Measurements from ENCODE around the gene DNAJB14.

The DNAJB14 gene

DNA sequence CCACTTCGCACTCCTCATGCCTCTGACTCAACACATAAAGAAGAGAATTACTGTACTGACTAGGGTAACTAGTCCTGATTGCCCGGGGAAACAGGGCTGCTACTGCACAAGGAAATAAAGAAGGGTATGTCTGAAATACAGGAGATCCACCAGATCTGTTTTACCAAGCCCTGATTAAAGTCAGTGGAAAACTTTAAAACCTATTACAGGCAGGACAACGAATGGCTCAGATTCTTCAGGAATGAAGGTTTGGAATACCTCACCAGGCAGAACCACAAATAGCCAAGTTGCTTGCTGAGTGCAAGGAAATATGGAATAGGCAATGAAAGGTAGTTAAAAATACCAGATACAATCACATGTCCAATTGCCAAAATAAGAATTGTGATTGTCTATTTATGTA lies 69.5 kb downstream of the DNAJB14 start:
- no peak for DNase-seq (ENCODE audit: low read depth)
- H3K4me3 ChIP-seq (ENCODE audit: low read depth, low read length), result no peak overlapping the region
- TF ChIP-seq, protein P1, sequence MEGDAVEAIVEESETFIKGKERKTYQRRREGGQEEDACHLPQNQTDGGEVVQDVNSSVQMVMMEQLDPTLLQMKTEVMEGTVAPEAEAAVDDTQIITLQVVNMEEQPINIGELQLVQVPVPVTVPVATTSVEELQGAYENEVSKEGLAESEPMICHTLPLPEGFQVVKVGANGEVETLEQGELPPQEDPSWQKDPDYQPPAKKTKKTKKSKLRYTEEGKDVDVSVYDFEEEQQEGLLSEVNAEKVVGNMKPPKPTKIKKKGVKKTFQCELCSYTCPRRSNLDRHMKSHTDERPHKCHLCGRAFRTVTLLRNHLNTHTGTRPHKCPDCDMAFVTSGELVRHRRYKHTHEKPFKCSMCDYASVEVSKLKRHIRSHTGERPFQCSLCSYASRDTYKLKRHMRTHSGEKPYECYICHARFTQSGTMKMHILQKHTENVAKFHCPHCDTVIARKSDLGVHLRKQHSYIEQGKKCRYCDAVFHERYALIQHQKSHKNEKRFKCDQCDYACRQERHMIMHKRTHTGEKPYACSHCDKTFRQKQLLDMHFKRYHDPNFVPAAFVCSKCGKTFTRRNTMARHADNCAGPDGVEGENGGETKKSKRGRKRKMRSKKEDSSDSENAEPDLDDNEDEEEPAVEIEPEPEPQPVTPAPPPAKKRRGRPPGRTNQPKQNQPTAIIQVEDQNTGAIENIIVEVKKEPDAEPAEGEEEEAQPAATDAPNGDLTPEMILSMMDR (IDR thresholded peaks at IDR 0.05; ENCODE audit: control insufficient read depth, extremely low read depth, insufficient read depth), result no peak

DNA sequence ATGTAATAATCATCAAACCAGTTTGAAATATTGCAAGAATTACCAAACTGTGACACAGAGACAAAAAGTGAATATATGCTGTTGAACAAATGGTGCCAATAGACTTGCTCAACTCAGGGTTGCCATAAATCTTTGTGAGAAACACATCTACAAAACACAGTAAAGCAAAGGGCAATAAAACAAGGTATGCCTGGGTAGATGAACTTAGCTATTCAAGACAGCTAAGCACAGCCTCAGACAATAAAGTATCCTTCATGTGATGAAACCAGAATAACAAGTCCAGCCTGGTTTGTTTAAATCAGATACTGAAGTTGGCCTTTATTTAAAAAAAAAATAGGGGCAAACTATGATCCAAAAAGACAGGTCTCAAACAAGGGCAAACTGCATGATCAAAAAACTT lies 71.3 kb downstream of the DNAJB14 start:
- DNase-seq (ENCODE audit: low read depth), result peak; percentile 67
- H3K4me3 ChIP-seq (ENCODE audit: low read depth, low read length), result no peak overlapping the region
- TF ChIP-seq, protein P1 (IDR thresholded peaks at IDR 0.05; ENCODE audit: control insufficient read depth, extremely low read depth, insufficient read depth), result no peak

DNA sequence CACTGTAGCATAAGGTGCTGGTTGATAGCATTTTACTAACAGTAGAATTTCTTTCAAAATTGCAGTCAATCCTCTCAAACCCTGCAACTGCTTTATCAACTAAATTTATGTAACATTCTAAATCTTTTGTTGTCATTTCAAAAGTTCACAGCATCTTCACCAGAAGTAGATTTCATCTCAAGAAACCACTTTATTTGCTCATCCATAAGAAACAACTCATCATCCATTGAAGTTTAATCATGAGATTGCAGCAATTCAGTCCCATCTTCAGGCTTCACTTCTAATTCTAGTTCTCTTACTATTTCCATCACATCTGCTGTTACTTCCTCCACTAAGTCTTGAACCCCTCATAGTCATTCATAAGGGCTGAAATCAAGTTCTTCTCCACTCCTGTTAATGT lies 73.8 kb downstream of the DNAJB14 start:
- DNase-seq (ENCODE audit: low read depth), result no peak
- TF ChIP-seq, protein P1 (IDR thresholded peaks at IDR 0.05; ENCODE audit: control insufficient read depth, extremely low read depth, insufficient read depth), result no peak
- H3K4me3 ChIP-seq (ENCODE audit: low read depth, low read length), result no peak overlapping the region

DNA sequence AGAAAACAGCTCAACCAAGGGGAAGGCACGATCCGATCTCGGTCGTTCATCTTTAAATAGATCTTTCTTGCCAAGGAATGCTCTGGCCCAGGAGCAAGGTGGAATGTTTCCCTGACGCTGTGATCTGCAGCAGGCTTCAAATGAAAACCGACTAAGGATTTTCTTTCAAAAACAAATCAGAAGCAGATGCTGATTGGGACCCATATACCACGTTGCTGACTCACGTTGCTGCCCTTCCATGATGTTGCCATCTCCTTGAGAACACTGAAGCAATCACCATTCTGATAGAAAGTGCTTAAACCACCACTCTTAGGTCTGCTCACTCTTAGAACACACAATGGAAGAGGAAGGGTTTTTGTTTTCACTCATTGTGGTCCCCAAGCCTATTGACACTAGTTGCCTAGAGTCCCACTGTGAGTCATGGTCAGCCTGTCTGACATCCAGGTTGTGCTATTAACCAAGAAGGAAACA lies 78.3 kb downstream of the DNAJB14 start:
- TF ChIP-seq, protein P1 (IDR thresholded peaks at IDR 0.05; ENCODE audit: control insufficient read depth, extremely low read depth, insufficient read depth), result no peak
- DNase-seq (ENCODE audit: low read depth), result peak; percentile 8

DNA sequence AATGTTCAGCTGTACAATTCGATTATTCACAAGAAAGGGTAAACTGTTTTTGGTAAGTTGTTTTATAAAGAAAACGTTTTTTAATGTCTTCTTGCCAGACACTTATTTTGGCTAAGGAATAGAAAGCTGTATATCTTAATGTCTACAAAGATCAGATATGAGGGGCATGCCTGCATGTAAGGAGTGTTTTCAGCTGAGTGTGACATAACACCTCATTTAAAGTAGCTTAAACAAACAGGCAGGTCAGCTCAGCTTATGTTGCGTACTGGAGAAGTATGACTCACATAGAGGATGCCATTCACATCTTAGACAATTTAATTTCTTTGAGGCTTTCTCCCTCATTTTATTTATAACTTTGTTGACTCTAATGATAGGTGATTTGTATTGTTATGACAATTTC lies 82.6 kb downstream of the DNAJB14 start:
- H3K4me3 ChIP-seq (ENCODE audit: low read depth, low read length), result no peak overlapping the region
- DNase-seq (ENCODE audit: low read depth), result no peak
- TF ChIP-seq, protein P1 (IDR thresholded peaks at IDR 0.05; ENCODE audit: control insufficient read depth, extremely low read depth, insufficient read depth), result no peak

More for the DNA sequence above, 78.3 kb downstream of the DNAJB14 start:
- no peak overlapping the region for H3K4me3 ChIP-seq (ENCODE audit: low read depth, low read length)

DNA sequence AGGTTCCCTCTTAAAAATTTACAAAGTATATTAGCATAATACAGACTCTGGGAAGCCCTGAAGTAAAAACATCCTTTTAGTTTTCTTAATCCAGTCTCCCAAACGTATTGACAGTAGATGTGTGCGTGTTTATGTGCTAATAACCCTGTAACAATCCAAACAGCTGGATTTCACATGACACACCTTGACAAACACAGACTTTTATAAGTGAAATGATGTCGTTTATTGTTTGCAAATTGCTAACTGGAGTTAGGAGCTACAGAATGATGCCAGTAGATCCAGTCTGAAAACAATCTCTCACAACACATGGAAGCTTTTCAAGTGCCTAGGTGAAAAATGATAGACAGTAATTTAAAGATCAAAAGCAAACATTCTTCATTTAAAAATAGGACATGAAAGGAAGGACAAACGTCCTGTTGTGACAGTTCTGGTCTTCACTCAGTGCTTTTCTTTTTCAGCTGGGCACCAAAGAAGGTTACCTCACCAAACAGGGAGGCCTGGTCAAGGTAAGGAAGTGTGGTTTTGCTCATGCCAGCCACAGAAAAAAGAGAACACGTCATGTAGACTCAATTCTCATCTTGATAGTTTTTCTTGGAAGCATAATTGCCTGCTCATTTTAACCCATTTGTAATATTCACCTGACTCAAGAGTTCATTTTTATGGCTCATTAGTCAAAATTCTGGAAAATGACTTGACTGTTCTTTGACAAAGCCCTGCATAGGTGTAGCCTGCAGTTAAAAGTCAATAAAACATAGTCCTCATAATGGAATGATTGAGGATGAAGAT lies 85.1 kb downstream of the DNAJB14 start:
- TF ChIP-seq, protein P1 (IDR thresholded peaks at IDR 0.05; ENCODE audit: control insufficient read depth, extremely low read depth, insufficient read depth), result no peak
- DNase-seq (ENCODE audit: low read depth), result peak; percentile 46
- no peak overlapping the region for H3K4me3 ChIP-seq (ENCODE audit: low read depth, low read length)

DNA sequence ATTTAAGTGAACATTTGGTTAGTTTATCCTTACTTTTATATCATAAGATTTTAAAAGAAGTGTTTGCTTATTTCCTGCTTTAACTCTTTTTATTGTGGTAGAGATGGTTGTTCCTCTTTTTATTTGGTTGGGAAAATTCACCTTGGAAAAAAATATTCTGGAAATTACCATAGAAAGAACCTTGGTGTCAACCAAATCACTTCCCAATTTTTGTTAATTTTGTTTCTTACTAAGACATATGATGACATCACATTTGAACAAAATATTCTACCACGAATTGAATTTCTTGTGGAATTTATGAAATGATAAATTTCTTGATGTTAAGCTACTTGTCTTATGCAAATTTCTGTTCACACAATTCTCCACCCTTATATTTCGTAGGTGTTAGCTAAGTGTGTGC lies 85.9 kb downstream of the DNAJB14 start:
- DNase-seq (ENCODE audit: low read depth), result no peak
- no peak overlapping the region for H3K4me3 ChIP-seq (ENCODE audit: low read depth, low read length)
- TF ChIP-seq, protein P1 (IDR thresholded peaks at IDR 0.05; ENCODE audit: control insufficient read depth, extremely low read depth, insufficient read depth), result no peak
